Activated CD8-positive, alpha-beta memory T cell treated with anti-CD3 and anti-CD28 coated beads, Interleukin-2, amount 50 U/mL, for 1 hour (primary cell): Measurements from ENCODE around the gene TOB1.
A peak's percentile ranks its signal among the peaks of the same experiment; 100 is the strongest.

Experiments
- DNase-seq: peaks from one replicate; pipeline ENCODE4 v3.0.0-alpha.2; 2020; ENCODE audit errors: extremely low read depth

TOB1 gene

GRCh38 chr17:50832267-50832863 lies 33.8 kb downstream of the TOB1 start:
- DNase-seq = no peak

- DNase-seq = no peak
Measured at GRCh38 chr17:50831471-50831928, 34.7 kb downstream of the TOB1 start.

GRCh38 chr17:50830994-50831393 lies 35.2 kb downstream of the TOB1 start:
- DNase-seq = no peak

- no peak for DNase-seq
Measured at GRCh38 chr17:50830352-50830751, 35.8 kb downstream of the TOB1 start.

- no peak for DNase-seq
Measured at GRCh38 chr17:50829332-50829731, 36.8 kb downstream of the TOB1 start.

GRCh38 chr17:50828508-50829170 lies 37.5 kb downstream of the TOB1 start:
- no peak for DNase-seq

- DNase-seq = no peak
Measured at GRCh38 chr17:50825188-50825587, 41.0 kb downstream of the TOB1 start.

- no peak for DNase-seq
Measured at GRCh38 chr17:50824429-50824828, 41.7 kb downstream of the TOB1 start.

- DNase-seq = no peak
Measured at GRCh38 chr17:50822550-50822949, 43.6 kb downstream of the TOB1 start.

GRCh38 chr17:50820651-50821050 lies 45.5 kb downstream of the TOB1 start:
- no peak for DNase-seq

GRCh38 chr17:50818921-50819657 lies 47.1 kb downstream of the TOB1 start:
- no peak for DNase-seq

- no peak for DNase-seq
Measured at GRCh38 chr17:50818261-50818660, 47.9 kb downstream of the TOB1 start.

GRCh38 chr17:50817838-50818237 lies 48.3 kb downstream of the TOB1 start:
- DNase-seq = no peak

GRCh38 chr17:50816771-50817751 lies 49.1 kb downstream of the TOB1 start:
- peak; percentile 10 for DNase-seq

GRCh38 chr17:50816271-50816670 lies 49.9 kb downstream of the TOB1 start:
- DNase-seq = no peak

GRCh38 chr17:50815400-50815799 lies 50.8 kb downstream of the TOB1 start:
- DNase-seq = no peak

GRCh38 chr17:50813583-50813982 lies 52.6 kb downstream of the TOB1 start:
- no peak for DNase-seq
